Glutamatergic neuron (in vitro differentiated cells): ENCODE results near the gene IKZF2. TPM values are rescaled to one million over a fixed set of nuclear protein-coding genes. Genes with fewer than 3 reads are reported as not detected.

Source experiments
- DNase-seq: peaks from one replicate; pipeline ENCODE4 v3.0.0; 2022
- H3K27ac Mint-ChIP-seq: one replicate; pipeline ENCODE4 v1.8.0; 2020; ENCODE audit warnings: mild to moderate bottlenecking, mixed read lengths, inconsistent platforms; ENCODE audit not compliant: unreplicated experiment
- H3K27me3 Mint-ChIP-seq: one replicate; pipeline ENCODE4 v1.8.0; 2020; ENCODE audit warnings: mild to moderate bottlenecking, moderate library complexity, mixed read lengths, inconsistent platforms; ENCODE audit not compliant: unreplicated experiment
- H3K36me3 Mint-ChIP-seq: one replicate; pipeline ENCODE4 v1.8.0; 2020; ENCODE audit warnings: mild to moderate bottlenecking, mixed read lengths, inconsistent platforms; ENCODE audit not compliant: unreplicated experiment
- H3K4me1 Mint-ChIP-seq: one replicate; pipeline ENCODE4 v1.8.0; 2020; ENCODE audit warnings: mild to moderate bottlenecking, low read depth, mixed read lengths, inconsistent platforms; ENCODE audit not compliant: unreplicated experiment
- H3K4me3 Mint-ChIP-seq: one replicate; pipeline ENCODE4 v1.8.0; 2020; ENCODE audit warnings: mild to moderate bottlenecking, mixed read lengths, inconsistent platforms; ENCODE audit not compliant: unreplicated experiment
- H3K9me3 Mint-ChIP-seq: one replicate; pipeline ENCODE4 v1.8.0; 2020; ENCODE audit warnings: mild to moderate bottlenecking, moderate library complexity, mixed read lengths, inconsistent platforms; ENCODE audit not compliant: unreplicated experiment
- CTCF ChIP-seq: fragments of 200-600 bp; sonication (generic); IDR thresholded peaks from one replicate; pipeline ENCODE4 v1.5.0; 2021; ENCODE audit not compliant: partially characterized antibody, unreplicated experiment
- total RNA-seq: library from RNA; stranded (reverse); fragmentation: NEBNext Ultra II Directional; extraction: Animal tissue kit (Norgen Biotek cat#: 25700); gene quantifications from one replicate; pipeline ENCODE4 v1.2.1, GENCODE V29; 2021; ENCODE audit not compliant: unreplicated experiment

Gene IKZF2
- total RNA-seq, 1 donor from 2014 or later, result 1.8 TPM

- no peak overlapping the region for H3K27ac Mint-ChIP-seq
- no peak for TF ChIP-seq CTCF
- DNase-seq, result no peak
- no peaks in the 10 kb centered on the region for H3K27me3 Mint-ChIP-seq
- H3K9me3 Mint-ChIP-seq, result no peaks in the 10 kb centered on the region
- H3K36me3 Mint-ChIP-seq, result no peaks in the 10 kb centered on the region
- H3K4me1 Mint-ChIP-seq, result no peaks in the 10 kb centered on the region
- no peak overlapping the region for H3K4me3 Mint-ChIP-seq
These were observed 93.4 kb downstream of the IKZF2 start for GRCh38 chr2:213057977-213058376.

GRCh38 chr2:213046431-213046830 lies 105.0 kb downstream of the IKZF2 start:
- no peaks in the 10 kb centered on the region for H3K27me3 Mint-ChIP-seq
- no peak overlapping the region for H3K4me3 Mint-ChIP-seq
- H3K4me1 Mint-ChIP-seq, result peaks cover 3% of the 10 kb centered on the region
- TF ChIP-seq CTCF, result no peak
- H3K9me3 Mint-ChIP-seq, result no peaks in the 10 kb centered on the region
- DNase-seq, result no peak
- H3K27ac Mint-ChIP-seq, result no peak overlapping the region
- no peaks in the 10 kb centered on the region for H3K36me3 Mint-ChIP-seq

GRCh38 chr2:213043566-213043965 lies 107.8 kb downstream of the IKZF2 start:
- H3K9me3 Mint-ChIP-seq, result no peaks in the 10 kb centered on the region
- no peak for TF ChIP-seq CTCF
- no peak overlapping the region for H3K27ac Mint-ChIP-seq
- DNase-seq, result no peak
- H3K36me3 Mint-ChIP-seq, result no peaks in the 10 kb centered on the region
- no peaks in the 10 kb centered on the region for H3K27me3 Mint-ChIP-seq
- peaks cover 3% of the 10 kb centered on the region for H3K4me1 Mint-ChIP-seq
- H3K4me3 Mint-ChIP-seq, result no peak overlapping the region

GRCh38 chr2:213042262-213042661 lies 109.2 kb downstream of the IKZF2 start:
- Mint-ChIP-seq H3K27ac (no peak overlapping the region), H3K36me3 (no peaks in the 10 kb centered on the region), H3K9me3 (no peaks in the 10 kb centered on the region), H3K27me3 (no peaks in the 10 kb centered on the region), H3K4me3 (no peak overlapping the region), H3K4me1 (peaks cover 3% of the 10 kb centered on the region)
- TF ChIP-seq CTCF, result no peak
- no peak for DNase-seq

- H3K36me3 Mint-ChIP-seq, result no peaks in the 10 kb centered on the region
- H3K27me3 Mint-ChIP-seq, result no peaks in the 10 kb centered on the region
- no peak overlapping the region for H3K4me3 Mint-ChIP-seq
- no peak overlapping the region for H3K27ac Mint-ChIP-seq
- DNase-seq, result no peak
- no peaks in the 10 kb centered on the region for H3K9me3 Mint-ChIP-seq
- no peaks in the 10 kb centered on the region for H3K4me1 Mint-ChIP-seq
- no peak for TF ChIP-seq CTCF
These were observed 114.6 kb downstream of the IKZF2 start for GRCh38 chr2:213036836-213037235.
